Measurements from ENCODE around the gene ATP6V1E1. TPM values are rescaled to one million over a fixed set of nuclear protein-coding genes. Genes with fewer than 3 reads are reported as not detected.
"Not testable (repeated sequence)": the region's sequence is repeated elsewhere in the genome, so short reads cannot be mapped to it uniquely, and the experiment has no call there.

ATP6V1E1 gene
- total and polyA plus RNA-seq, 11 donors, result 126 to 333 (median 222) TPM

- WGBS, 4 donors, result 86 to 94% (median 93%) methylated on average over 5 of the region's 5 CpGs
- DNase-seq (no peak), ATAC-seq (no peak)
- Histone ChIP-seq H3K27ac (no peak overlapping the region), H3K9me3 (no peaks in the 10 kb centered on the region), H3K27me3 (no peaks in the 10 kb centered on the region), H3K36me3 (peaks cover 0 to 10% (median 3%) of the 10 kb centered on the region in 9 donors), H3K4me3 (no peak overlapping the region), H3K4me1 (peaks cover 0 to 18% (median 0%) of the 10 kb centered on the region in 12 donors)
- no peak for TF ChIP-seq CTCF (IDR thresholded peaks at IDR 0.05)
- intact Hi-C loops (cut with DNase I), result loop anchor here in 1 of 10 donors (10.0 kb wide), 1 partner anchor 563 kb away; the partner anchor contains the start of gene IL17RA
Measured at GRCh38 chr22:17647991-17648390, 19.4 kb upstream of the ATP6V1E1 start.

DNA sequence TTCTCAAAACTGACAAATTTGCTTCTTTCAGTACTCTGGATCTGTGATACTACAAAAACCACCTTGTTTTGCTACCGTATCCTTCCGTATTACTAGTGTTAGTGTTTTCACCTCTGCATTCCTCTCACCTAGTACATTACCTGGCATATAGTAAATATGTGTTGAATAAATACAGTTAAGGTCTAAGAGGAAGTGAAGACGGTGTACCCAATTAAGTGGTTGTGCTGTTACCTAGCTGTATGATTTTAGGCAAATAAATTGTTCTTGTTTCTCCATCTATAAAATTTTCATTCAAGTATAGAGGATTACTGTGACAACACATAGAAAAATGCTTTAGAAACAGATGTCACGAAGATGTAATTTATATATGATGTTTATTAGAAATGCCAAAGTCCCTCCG is 18.9 kb upstream of the ATP6V1E1 start:
- peaks cover 0 to 18% (median 0%) of the 10 kb centered on the region in 12 donors for H3K4me1 ChIP-seq
- no peak overlapping the region for H3K27ac ChIP-seq
- intact Hi-C loops (cut with DNase I), result loop anchor here in 1 of 10 donors (10.0 kb wide), 1 partner anchor 563 kb away; the partner anchor contains the start of gene IL17RA
- TF ChIP-seq POLR2A (IDR thresholded peaks at IDR 0.05) (no peak), CTCF (IDR thresholded peaks at IDR 0.05) (no peak)
- ATAC-seq (no peak), DNase-seq (no peak)
- H3K9me3 ChIP-seq, result peaks cover 0 to 2% (median 0%) of the 10 kb centered on the region in 12 donors
- no peaks in the 10 kb centered on the region for H3K27me3 ChIP-seq
- 91 to 96% (median 93%) methylated on average over 5 of the region's 5 CpGs for WGBS, 4 donors
- no peak overlapping the region for H3K4me3 ChIP-seq
- H3K36me3 ChIP-seq, result peaks cover 0 to 10% (median 3%) of the 10 kb centered on the region in 9 donors

DNA sequence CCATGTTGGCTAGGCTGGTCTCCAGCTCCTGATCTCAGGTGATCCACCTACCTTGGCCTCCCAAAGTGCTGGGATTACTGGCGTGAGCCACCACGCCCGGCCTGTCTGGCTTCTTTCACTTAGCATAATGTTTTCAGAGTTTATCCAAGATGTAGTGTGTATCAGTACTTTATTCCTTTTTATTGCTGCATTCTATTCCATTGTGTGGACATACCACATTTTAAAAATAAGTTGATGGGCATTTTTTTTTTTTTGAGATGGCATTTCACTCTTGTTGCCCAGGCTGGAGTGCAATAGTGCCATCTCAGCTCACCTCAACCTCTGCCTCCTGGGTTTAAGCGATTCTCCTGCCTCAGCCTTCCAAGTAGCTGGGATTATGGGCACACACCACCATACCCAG is 13.8 kb upstream of the ATP6V1E1 start:
- DNase-seq, H3K4me3 ChIP-seq, H3K27ac ChIP-seq, H3K9me3 ChIP-seq, H3K27me3 ChIP-seq, ATAC-seq: not testable (repeated sequence)
- intact Hi-C loops (cut with DNase I), result loop anchor here in 1 of 10 donors (10.0 kb wide), 1 partner anchor 558 kb away; the partner anchor contains the start of gene IL17RA
- Histone ChIP-seq H3K4me1 (peaks cover 0 to 28% (median 15%) of the 10 kb centered on the region in 12 donors), H3K36me3 (peaks cover 0 to 12% (median 0%) of the 10 kb centered on the region in 9 donors)
- 83 to 96% (median 88%) methylated on average over 4 of the region's 4 CpGs for WGBS, 4 donors

DNA sequence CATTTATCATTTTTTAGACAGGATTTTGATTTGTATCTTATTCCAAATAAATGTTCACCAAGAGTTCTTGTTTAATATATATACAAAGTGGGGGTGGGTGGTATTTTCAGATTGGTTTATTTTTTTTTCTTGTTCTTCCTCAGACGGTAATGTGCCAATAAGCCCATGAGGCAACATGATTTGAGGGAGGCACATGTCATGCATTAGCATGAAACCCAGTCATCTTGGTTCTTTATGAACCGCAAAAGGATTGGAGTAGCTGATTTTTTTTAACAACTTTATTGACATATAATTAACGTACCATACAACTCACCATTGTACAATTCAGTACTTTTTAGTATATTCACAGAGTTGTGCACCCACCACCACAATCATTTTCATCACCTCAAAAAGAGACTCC is 12.7 kb upstream of the ATP6V1E1 start:
- no peak for DNase-seq
- no peak overlapping the region for H3K4me3 ChIP-seq
- ATAC-seq, result no peak
- H3K27ac ChIP-seq, result no peak overlapping the region
- peaks cover 0 to 29% (median 15%) of the 10 kb centered on the region in 12 donors for H3K4me1 ChIP-seq
- peaks cover 0 to 11% (median 0%) of the 10 kb centered on the region in 9 donors for H3K36me3 ChIP-seq
- no peaks in the 10 kb centered on the region for H3K27me3 ChIP-seq
- WGBS, 4 donors, result 57 to 87% (median 66%) methylated on average over 3 of the region's 3 CpGs
- H3K9me3 ChIP-seq, result peaks cover 0 to 5% (median 0%) of the 10 kb centered on the region in 12 donors
- intact Hi-C loops (cut with DNase I), result loop anchor here in 1 of 10 donors (10.0 kb wide), 1 partner anchor 556 kb away; the partner anchor contains the start of gene IL17RA
- TF ChIP-seq CTCF (IDR thresholded peaks at IDR 0.05) (no peak), POLR2A (IDR thresholded peaks at IDR 0.05) (no peak)

All from heart left ventricle (tissue), 16 donors.